Measurements from ENCODE around the gene NRXN3.

- TF ChIP-seq CTCF (conservative IDR thresholded peaks at IDR 0.05): no peak
- TF ChIP-seq EZH2 (IDR thresholded peaks at IDR 0.05; ENCODE audit: low read depth): no peak
These were observed 980.1 kb downstream of the NRXN3 start for GRCh38 chr14:79150226-79150625.

Measured in PC-9 (cell line).